GM12878 (cell line): Measurements from ENCODE around the gene BRI3BP. TPM values are rescaled to one million over a fixed set of nuclear protein-coding genes. Genes with fewer than 3 reads are reported as not detected.

Experiments used
- ATF2 ChIP-seq: IDR thresholded peaks from 2 replicates; pipeline ENCODE4 v1.6.1; 2012; ENCODE audit warnings: low read length, inconsistent platforms
- BCL3 ChIP-seq: IDR thresholded peaks from 2 replicates; pipeline ENCODE4 v1.6.1; 2011; ENCODE audit warnings: borderline replicate concordance, low read depth, mild to moderate bottlenecking, moderate library complexity, low read length; ENCODE audit not compliant: insufficient read depth, poor library complexity, severe bottlenecking
- CEBPB ChIP-seq, 2 experiments: fragments of 150-350 bp in 1 of 2; IDR thresholded peaks; 2 replicates each; pipeline ENCODE4 v1.6.1; 2012 to 2014; ENCODE audit warnings: low read depth in 2 of 2, low read length in 2 of 2, borderline replicate concordance in 1 of 2, inconsistent platforms in 1 of 2
- CREM ChIP-seq: IDR thresholded peaks from 2 replicates; pipeline ENCODE4 v1.6.1; 2014; ENCODE audit warnings: antibody characterized with exemption, low read depth
- ESRRA ChIP-seq: IDR thresholded peaks from 2 replicates; pipeline ENCODE4 v1.6.1; 2012; ENCODE audit warnings: mild to moderate bottlenecking, low read length, improper control_type of control experiment
- ETV6 ChIP-seq, 2 experiments: fragments of 450-650 bp in 1 of 2; IDR thresholded peaks in 1 of 2; conservative IDR thresholded peaks in 1 of 2; 2 replicates each; pipeline ENCODE4 v1.6.1; 2014; ENCODE audit warnings: antibody characterized with exemption in 1 of 2, borderline replicate concordance in 1 of 2, low read depth in 1 of 2, mild to moderate bottlenecking in 1 of 2, moderate library complexity in 1 of 2
- HCFC1 ChIP-seq: fragments of 150-350 bp; IDR thresholded peaks from 2 replicates; pipeline ENCODE4 v1.6.1; 2014; ENCODE audit warnings: low read length
- JUND ChIP-seq: IDR thresholded peaks from 2 replicates; pipeline ENCODE4 v1.6.1; 2012; ENCODE audit warnings: low read depth, mild to moderate bottlenecking, low read length, improper control_type of control experiment, moderate library complexity
- KLF5 ChIP-seq: fragments of 450-650 bp; IDR thresholded peaks from 2 replicates; pipeline ENCODE4 v1.6.1; 2014; ENCODE audit warnings: mild to moderate bottlenecking; ENCODE audit not compliant: partially characterized antibody
- MYB ChIP-seq: fragments of 150-350 bp; IDR thresholded peaks from 2 replicates; pipeline ENCODE4 v1.6.1; 2014; ENCODE audit warnings: mild to moderate bottlenecking, low read depth, low read length, borderline replicate concordance
- NBN ChIP-seq: fragments of 450-650 bp; IDR thresholded peaks from 2 replicates; pipeline ENCODE4 v1.6.1; 2016
- NFXL1 ChIP-seq: fragments of 450-650 bp; IDR thresholded peaks from 2 replicates; pipeline ENCODE4 v1.6.1; 2017; ENCODE audit warnings: antibody characterized with exemption, mild to moderate bottlenecking, borderline replicate concordance
- NR2C2 ChIP-seq: IDR thresholded peaks from 2 replicates; pipeline ENCODE4 v1.6.1; 2011; ENCODE audit warnings: borderline replicate concordance, low read depth; ENCODE audit not compliant: control insufficient read depth, insufficient read length
- PAX8 ChIP-seq: fragments of 450-650 bp; IDR thresholded peaks from 2 replicates; pipeline ENCODE4 v1.6.1; 2017; ENCODE audit warnings: mild to moderate bottlenecking, moderate library complexity
- RUNX3 ChIP-seq: IDR thresholded peaks from 2 replicates; pipeline ENCODE4 v1.6.1; 2012; ENCODE audit warnings: low read length, inconsistent platforms
- SKIL ChIP-seq: fragments of 450-650 bp; IDR thresholded peaks from 2 replicates; pipeline ENCODE4 v1.6.1; 2017; ENCODE audit warnings: mild to moderate bottlenecking, low read depth, inconsistent platforms; ENCODE audit not compliant: poor library complexity, severe bottlenecking
- SPI1 ChIP-seq: IDR thresholded peaks from 2 replicates; pipeline ENCODE4 v1.6.1; 2011; ENCODE audit warnings: low read depth, mild to moderate bottlenecking, low read length, moderate library complexity, borderline replicate concordance; ENCODE audit not compliant: insufficient read depth
- SUPT20H ChIP-seq: IDR thresholded peaks from 2 replicates; pipeline ENCODE4 v1.6.1; 2011; ENCODE audit warnings: low read depth, mild to moderate bottlenecking, low read length, moderate library complexity, borderline replicate concordance; ENCODE audit not compliant: control insufficient read depth
- WRNIP1 ChIP-seq: IDR thresholded peaks from 2 replicates; pipeline ENCODE4 v1.6.1; 2011; ENCODE audit warnings: low read depth, low read length, improper control_type of control experiment, borderline replicate concordance
- ZBTB4 ChIP-seq: fragments of 450-650 bp; formaldehyde crosslinking; IDR thresholded peaks from 2 replicates; pipeline ENCODE4 v1.4.0; 2022; ENCODE audit warnings: mild to moderate bottlenecking, moderate library complexity
- ZNF217 ChIP-seq: fragments of 450-650 bp; IDR thresholded peaks from 2 replicates; pipeline ENCODE4 v1.6.1; 2017; ENCODE audit warnings: antibody characterized with exemption, mild to moderate bottlenecking
- ZNF384 ChIP-seq: IDR thresholded peaks from 2 replicates; pipeline ENCODE4 v1.6.1; 2012; ENCODE audit warnings: low read depth, mild to moderate bottlenecking, low read length, improper control_type of control experiment, borderline replicate concordance
- ZZZ3 ChIP-seq: IDR thresholded peaks from 2 replicates; pipeline ENCODE4 v1.6.1; 2011; ENCODE audit warnings: low read depth; ENCODE audit not compliant: control insufficient read depth, insufficient read length
- polyA plus RNA-seq, 11 experiments: library from polyadenylated mRNA; depleted of rRNA in 4 of 11; unstranded in 6 of 11; stranded (reverse) in 5 of 11; fragments of >200 nt; fragmentation: Nextera tagmentation in 4 of 11; fragmentation: Illumina TruSeq in 1 of 11; extraction: Ambion mirVana in 4 of 11; extraction: Trizol in 1 of 11; gene quantifications; 1 replicate in 1 of 11; 2 replicates in 10 of 11; pipeline versions ENCODE4 v1.2.1 to v1.2.3, GENCODE V29; 2011 to 2016; ENCODE audit warnings: inconsistent platforms in 2 of 11, missing spikeins in 2 of 11, low read depth in 1 of 11
- total RNA-seq, 4 experiments: library from RNA; depleted of rRNA in 3 of 4; stranded (reverse); fragments of >200 nt in 3 of 4; fragmentation: Illumina TruSeq in 1 of 4; extraction: Trizol in 1 of 4; gene quantifications; 2 replicates each; pipeline versions ENCODE4 v1.2.1 to v1.2.3, GENCODE V29; 2013 to 2021

Gene BRI3BP
- total and polyA plus RNA-seq, 10 of the 15 experiments (the other 5 are each of a cell fraction or from before 2014, with no cell fraction given) = 11.5 to 37.0 (median 28.5) TPM

- TF ChIP-seq ZBTB4 (CRISPR knock-in tag) (no peak), KLF5 (no peak), SKIL (peak; percentile 59), NR2C2 (no peak), JUND (no peak), PAX8 (no peak), ATF2 (peak; percentile 4; the same call in 1 of the 2 replicates), ZNF217 (no peak), ETV6 (conservative IDR thresholded peaks at IDR 0.05 in 1 of 2, IDR thresholded peaks at IDR 0.05 in 1 of 2; ENCODE audit: borderline replicate concordance in 1 of 2, low read depth in 1 of 2) (no peak), CEBPB (IDR thresholded peaks at IDR 0.05; ENCODE audit: borderline replicate concordance in 1 of 2, low read depth in 2 of 2, low read length in 2 of 2) (no peak), MYB (0 out of 2 replicates have a peak, but pooled peaks have one; percentile 18), SUPT20H (no peak), BCL3 (no peak), RUNX3 (peak; percentile 89), ESRRA (no peak), CREM (peak; percentile 9; the same call in 1 of the 2 replicates), NFXL1 (no peak), WRNIP1 (no peak), HCFC1 (no peak), NBN (no peak), SPI1 (no peak), ZZZ3 (no peak), ZNF384 (no peak)
Measured at GRCh38 chr12:124994437-124994975, 1.1 kb downstream of the BRI3BP start (continued).
